ENCODE results near the gene RASGRP2.

The RASGRP2 gene

GRCh38 chr11:64770120-64770519 is 26.2 kb upstream of the RASGRP2 start:
- DNase-seq (ENCODE audit: low read depth), result no peak

DNA sequence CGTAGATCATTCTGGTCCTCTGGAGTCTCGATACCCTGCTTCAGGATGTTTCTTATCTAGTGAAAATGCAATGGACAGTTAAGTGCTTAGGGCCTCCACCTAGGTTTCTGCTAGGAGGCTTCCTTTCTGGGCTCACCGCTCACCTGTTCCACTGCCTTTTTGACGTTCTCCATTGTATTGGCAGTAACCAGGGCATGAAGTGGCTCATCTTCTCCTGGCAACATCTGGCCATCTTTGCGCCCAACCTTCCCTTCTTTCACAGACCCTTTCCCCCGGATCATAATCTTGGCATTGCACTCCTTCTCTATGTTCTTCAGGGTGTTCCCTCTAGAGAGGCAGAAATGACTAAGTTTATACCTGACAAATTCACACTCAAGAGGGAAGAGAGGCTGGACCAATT is 25.3 kb upstream of the RASGRP2 start:
- no peak for DNase-seq (ENCODE audit: low read depth)

DNA sequence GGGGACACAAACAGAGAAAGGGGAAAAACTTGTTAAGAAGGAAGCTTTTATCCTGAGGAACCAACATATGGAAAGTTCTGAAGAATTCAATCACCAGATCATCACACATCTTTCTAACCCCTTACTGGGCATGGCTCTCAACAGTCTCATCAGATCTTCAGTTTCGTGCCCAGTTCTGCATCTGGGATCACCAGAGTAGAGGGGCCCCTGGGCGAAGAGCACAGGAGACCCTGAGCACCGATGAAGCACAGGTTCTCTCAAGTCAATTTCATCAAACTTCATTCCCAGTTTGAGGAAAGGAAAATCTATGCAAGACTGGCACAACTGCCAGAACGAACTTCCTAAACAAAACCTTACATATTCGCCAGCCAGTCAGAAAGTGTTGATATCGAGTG is 24.4 kb upstream of the RASGRP2 start:
- no peak for DNase-seq (ENCODE audit: low read depth)

DNA sequence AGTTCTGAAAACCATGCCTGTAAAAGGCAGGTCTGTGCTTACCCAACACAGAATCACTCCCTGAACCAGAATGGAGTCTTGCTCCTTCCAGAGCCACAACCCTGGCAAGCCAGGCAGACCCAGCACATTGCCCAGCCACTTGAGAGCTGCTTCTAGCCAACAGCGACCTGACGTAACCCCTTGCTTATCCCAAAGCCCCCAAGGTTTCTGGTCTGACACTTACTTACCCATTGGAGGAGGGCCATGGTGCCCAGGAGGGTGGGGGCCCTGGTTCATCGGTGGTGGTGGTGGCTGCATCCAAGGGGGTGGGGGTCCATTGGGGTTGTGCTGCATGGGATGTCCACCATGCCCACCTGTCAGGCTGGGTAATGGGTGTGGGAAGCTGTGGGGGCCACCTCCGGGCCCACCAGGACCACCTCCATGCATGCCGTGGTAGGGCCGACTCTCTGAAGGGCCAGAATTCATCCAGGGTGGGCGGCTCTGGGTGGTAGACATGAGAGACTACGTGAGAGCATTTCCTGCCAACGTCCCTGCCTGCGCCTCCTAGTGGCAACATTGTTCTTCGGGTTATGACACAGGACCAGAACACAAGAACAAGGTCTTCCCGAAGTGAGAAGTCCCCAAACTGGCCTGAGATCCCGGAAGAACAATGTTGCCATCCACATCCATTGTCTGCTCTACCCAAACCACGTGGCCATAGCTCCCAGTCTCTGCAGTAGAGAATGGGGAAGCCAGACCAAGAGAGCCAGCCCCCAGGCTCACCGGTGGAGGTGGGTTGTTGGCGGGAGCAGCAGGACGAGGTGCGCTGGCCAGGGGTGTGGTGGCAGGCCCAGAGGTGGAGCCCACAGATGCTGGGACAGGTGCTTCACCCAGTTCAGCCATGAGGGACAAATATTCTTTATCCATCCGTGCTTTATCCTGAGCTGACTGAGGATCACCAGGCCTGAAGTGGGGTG is 23.7 kb upstream of the RASGRP2 start:
- DNase-seq (ENCODE audit: low read depth), result no peak

GRCh38 chr11:64766881-64767280 is 22.9 kb upstream of the RASGRP2 start:
- no peak for DNase-seq (ENCODE audit: low read depth)

DNA sequence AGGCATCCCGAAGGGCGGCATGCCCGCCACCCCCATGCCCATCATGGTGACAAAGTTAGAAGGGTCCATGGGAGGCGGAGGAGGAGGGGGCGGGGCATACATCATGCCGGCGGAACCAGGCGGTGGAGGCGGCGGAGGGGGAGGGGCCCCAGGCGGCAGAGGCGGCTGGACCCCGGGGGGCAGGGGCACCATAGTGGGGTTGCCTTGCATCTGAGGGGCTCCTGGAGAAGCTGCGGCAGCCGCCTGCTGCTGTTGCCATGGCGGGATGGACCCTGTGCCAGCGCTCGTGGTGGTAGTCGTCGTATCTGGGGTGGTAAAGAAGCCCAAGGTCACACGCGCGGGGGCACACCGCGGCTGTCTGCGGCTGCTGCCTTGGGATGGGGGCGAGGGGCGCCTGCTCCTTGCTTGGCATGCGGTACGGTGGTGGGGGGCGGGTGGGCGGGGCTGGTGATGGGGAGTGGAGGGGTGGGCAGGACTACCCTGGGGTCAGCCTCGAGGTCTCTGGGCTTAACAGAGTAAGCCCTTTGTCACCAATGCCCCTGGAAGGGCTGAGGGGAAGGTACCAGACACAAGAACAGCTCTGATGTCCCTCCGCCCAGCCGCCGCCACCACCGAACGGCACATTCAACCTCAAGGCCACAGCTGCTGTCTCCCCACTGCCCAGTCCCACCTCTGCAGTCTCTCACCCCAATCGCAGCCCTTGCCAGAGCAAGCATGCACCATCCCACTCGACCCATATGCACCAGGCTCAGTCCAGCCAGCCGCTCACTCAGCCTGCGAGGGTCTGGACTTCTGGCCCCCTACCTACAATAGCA is 22.1 kb upstream of the RASGRP2 start:
- DNase-seq (ENCODE audit: low read depth), result no peak

GRCh38 chr11:64765291-64765850 is 21.4 kb upstream of the RASGRP2 start:
- DNase-seq (ENCODE audit: low read depth), result no peak

GRCh38 chr11:64764753-64765152 is 20.8 kb upstream of the RASGRP2 start:
- DNase-seq (ENCODE audit: low read depth), result no peak

- no peak for DNase-seq (ENCODE audit: low read depth)
Observed at GRCh38 chr11:64764040-64764611, 20.2 kb upstream of the RASGRP2 start.

DNA sequence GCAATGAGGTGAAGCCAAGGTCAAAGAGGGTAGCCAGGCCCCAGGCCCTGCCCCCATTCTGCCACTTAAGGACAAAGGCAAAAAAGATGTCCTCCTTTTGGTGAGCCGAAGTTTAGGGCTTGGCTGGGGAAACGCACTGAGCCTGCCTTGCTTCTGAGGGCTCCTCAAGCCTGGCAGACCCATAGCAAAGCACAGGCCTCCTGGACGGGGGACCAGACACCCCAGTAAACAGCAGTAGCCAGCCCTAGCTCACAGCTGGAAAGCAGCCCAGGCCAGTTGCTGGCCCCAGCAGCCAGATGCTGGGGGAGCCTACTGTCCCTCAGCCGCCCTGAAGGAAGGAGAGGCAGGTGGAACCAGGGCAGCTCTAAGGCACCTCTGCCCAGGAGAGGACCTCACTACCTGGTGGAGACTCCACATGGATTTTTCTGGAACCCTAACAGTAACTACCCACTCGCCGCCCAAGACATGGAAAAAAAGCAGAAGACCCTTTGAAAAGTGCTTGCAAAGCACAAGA is 19.6 kb upstream of the RASGRP2 start:
- no peak for DNase-seq (ENCODE audit: low read depth)

- DNase-seq (ENCODE audit: low read depth), result no peak
Observed at GRCh38 chr11:64762674-64763525, 19.0 kb upstream of the RASGRP2 start.

DNA sequence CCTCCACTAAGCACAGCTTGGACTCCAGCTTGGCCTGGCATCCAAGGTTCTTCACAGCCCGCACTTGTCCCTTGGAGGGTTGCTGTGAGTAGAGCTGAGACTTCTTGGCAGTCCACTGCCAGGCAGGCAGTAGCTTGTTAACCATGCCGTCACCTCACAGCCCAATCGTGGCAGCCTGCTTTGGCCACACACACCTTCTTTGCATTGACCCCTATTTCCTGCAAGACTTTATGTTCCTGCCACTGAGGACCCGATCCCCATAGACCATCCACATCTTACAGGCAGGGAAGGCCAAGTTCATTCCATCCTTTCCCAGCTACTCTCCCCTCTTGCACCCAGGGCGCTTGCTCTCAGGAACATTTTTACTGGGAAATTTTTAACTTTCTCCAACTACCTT is 18.3 kb upstream of the RASGRP2 start:
- no peak for DNase-seq (ENCODE audit: low read depth)

DNA sequence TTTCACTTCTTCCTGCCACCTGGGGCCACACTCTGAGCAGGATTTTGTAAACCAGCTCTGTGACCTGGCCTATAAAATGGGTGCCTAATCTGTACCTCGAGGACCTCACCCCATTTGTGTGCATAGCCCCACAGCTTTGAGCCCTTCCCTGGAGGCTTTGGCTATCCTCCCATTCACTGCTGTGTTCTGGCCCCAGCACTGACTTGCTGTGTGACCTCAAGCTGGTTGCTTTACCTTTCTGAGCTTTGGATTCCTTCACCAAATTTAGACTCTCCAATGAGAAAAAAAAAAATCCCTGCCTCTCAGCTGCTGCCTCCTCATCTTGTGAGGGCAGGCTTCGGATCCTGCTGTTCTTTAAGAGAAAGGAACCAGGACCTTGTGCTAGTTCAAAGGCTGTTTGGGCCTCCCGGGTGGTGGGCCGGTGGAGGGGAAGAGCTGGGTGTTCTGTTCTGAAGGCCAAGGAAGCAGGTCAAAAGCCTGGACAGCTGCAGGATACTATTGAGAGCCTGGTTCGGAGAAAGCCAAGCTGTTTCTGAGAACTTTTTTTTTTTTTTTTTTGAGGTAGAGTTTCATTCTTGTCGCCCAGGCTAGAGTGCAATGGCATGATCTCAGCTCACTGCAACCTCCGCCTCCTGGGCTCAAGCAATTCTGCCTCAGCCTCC is 16.9 kb upstream of the RASGRP2 start:
- DNase-seq (ENCODE audit: low read depth), result no peak

DNA sequence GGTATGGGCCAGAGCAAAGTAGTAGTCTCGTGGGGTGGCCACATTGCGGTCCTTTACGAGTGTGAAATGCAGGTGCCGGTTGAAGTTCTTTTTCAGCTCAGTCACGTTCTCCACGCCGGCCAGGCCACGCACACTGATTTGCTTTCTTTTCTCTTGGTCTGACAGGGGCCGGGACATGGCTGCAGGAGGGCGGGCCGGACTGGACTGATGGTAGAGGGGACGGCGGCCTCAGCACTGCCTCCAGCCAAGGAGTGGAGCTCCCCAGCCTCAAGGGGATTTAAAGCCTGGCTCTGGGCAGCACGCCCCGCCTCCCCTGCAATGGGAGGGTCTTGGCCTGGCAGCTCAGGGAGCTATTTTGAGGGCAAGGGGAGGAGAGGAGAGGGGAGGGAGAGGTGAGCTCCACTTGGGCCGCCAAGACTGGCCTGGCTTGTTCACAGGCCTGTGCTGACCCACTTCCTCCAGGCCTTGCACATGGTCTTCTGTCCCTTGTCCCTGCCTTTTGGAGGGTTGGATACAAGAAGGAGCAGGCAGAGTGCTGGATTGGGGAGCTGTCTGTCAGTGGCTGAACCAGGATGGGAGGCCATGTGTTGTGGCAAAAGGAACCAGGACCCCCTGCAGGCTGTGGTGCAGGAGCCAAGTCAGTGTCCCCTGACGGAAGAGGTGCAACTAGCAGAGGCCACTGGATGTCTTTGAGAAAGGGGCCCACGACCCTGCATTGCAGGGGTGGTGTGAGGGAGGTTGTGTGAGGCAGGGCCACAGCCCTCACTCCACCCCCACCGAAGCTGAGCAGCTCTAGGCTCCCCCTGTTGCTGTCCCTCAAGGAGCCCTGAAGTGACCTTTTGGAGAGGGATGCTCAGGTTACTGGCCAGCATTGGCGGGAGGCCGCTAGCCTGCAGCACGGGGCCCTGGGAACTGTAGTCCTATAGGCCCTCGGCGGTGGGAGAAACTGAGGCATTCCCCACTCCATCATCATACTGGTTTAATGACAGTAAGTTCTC is 16.1 kb upstream of the RASGRP2 start, which contains the start of gene PYGM:
TSS of gene PYGM (minus strand) at position 253 of the 998 bp plus-strand sequence. CDS start at position 177, 76 bp downstream.
- peak; percentile 70 for DNase-seq (ENCODE audit: low read depth)

DNA sequence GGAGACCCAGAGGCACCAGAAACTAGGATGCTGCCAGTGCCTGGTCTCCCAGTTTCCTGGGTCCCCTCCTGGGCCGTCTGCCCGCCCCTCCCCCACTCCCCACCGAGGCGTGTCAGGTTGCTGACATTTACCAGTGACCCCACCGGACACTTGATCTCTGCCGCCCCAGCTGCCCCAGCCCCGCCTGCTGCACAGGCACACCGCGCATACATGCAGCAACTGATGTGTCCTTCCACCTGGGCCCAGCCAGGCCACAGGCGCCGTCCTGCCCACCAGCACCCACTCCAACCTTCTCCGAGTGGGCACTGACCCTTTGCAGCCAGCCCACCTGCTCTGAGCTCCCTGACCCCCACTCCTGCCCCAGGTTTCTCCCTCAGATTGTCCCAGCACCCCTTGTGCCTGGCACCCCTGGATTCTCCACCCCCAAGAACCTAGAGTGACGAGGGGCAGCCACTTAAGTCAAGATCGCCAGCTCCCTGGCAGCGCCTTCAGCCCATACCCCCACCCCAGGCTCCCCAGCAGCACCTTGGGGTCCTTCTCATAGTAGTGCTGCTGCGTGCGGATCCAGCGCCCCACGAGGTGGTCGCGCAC is 15.3 kb upstream of the RASGRP2 start:
- DNase-seq (ENCODE audit: low read depth), result no peak

- no peak for DNase-seq (ENCODE audit: low read depth)
Observed at GRCh38 chr11:64758330-64759079, 14.6 kb upstream of the RASGRP2 start.

DNA sequence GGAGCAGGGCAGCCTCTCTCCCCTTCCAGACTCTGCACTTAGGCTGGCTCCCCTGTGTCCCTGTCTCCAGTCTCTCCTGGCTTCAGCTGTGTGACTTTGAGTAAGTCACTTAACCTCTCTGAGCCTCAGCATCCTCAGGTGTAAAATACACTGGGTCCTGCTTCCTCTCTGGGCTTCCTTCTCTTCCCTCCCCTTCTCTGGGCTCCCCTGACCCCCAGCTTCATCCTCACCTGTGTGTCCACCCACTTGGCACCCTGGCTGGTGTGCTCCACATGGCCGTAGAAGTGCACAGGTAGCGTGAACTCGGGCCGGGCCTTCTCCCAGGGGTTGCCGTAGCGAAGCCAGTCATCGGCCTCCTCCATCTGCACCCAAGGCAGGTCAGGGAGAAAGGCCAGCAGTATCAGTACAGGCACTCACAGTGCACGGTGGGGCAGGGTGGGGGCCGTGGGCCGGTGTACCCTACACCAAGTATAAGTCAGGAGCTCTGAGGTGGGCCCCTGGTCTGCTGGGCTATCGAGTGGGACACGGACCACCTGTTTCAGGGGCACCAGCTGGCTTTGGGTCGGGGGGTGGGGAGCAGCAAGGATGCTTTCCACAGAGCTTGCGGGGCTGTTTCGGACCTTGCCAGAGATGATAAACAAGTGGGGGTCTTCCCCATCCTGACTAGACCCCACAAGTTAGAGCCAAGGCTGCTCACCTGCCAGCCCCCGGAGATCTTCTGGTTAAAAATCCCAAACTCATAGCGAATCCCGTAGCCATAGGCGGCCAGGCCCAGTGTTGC is 13.8 kb upstream of the RASGRP2 start:
- no peak for DNase-seq (ENCODE audit: low read depth)
